ES-I3 (cell line): ENCODE data around the gene FMR1.

Source experiments
- H3K36me3 ChIP-seq: 2 replicates; pipeline ENCODE4 v1.6.1; 2013; ENCODE audit warnings: mild to moderate bottlenecking, low read length, control low read depth, moderate library complexity; ENCODE audit not compliant: insufficient read depth
- H3K4me1 ChIP-seq: 2 replicates; pipeline ENCODE4 v1.6.1; 2013; ENCODE audit warnings: mild to moderate bottlenecking, control low read depth, low read length; ENCODE audit not compliant: insufficient read depth
- H3K9ac ChIP-seq: 2 replicates; pipeline ENCODE4 v1.6.1; 2013; ENCODE audit warnings: low read depth, mild to moderate bottlenecking, low read length, moderate library complexity
- H3K9me3 ChIP-seq: 2 replicates; pipeline ENCODE4 v1.6.1; 2013; ENCODE audit warnings: mild to moderate bottlenecking, low read length, moderate library complexity; ENCODE audit not compliant: control insufficient read depth, insufficient read depth

The FMR1 gene

GRCh38 chrX:147901461-147902126, 10.1 kb upstream of the FMR1 start:
- no peaks in the 10 kb centered on the region; the same call in 1 of the 2 replicates for H3K9me3 ChIP-seq
- H3K4me1 ChIP-seq: peaks cover 27% of the 10 kb centered on the region
- no peak overlapping the region for H3K9ac ChIP-seq
- no peaks in the 10 kb centered on the region for H3K36me3 ChIP-seq

GRCh38 chrX:147902270-147902669, 9.4 kb upstream of the FMR1 start:
- no peaks in the 10 kb centered on the region for H3K36me3 ChIP-seq

GRCh38 chrX:147908106-147908505, 3.6 kb upstream of the FMR1 start:
- Histone ChIP-seq H3K9me3 (no peaks in the 10 kb centered on the region; the same call in 1 of the 2 replicates), H3K36me3 (no peaks in the 10 kb centered on the region), H3K9ac (no peak overlapping the region), H3K4me1 (no peaks in the 10 kb centered on the region)

More at GRCh38 chrX:147902270-147902669, 9.4 kb upstream of the FMR1 start:
- Histone ChIP-seq H3K4me1 (peaks cover 27% of the 10 kb centered on the region), H3K9ac (no peak overlapping the region), H3K9me3 (no peaks in the 10 kb centered on the region; the same call in 1 of the 2 replicates)

GRCh38 chrX:147910607-147911006, 1.1 kb upstream of the FMR1 start:
- Histone ChIP-seq H3K36me3 (no peaks in the 10 kb centered on the region), H3K4me1 (no peaks in the 10 kb centered on the region), H3K9me3 (no peaks in the 10 kb centered on the region; the same call in 1 of the 2 replicates), H3K9ac (no peak overlapping the region; the same call in 1 of the 2 replicates)

GRCh38 chrX:147912093-147912801, 528 bp downstream of the FMR1 start:
- no peaks in the 10 kb centered on the region for H3K9me3 ChIP-seq
- H3K9ac ChIP-seq: peak overlapping the region; percentile 77
- H3K36me3 ChIP-seq: no peaks in the 10 kb centered on the region
- no peaks in the 10 kb centered on the region for H3K4me1 ChIP-seq

GRCh38 chrX:147913570-147913969, 1.9 kb downstream of the FMR1 start:
- Histone ChIP-seq H3K9me3 (no peaks in the 10 kb centered on the region), H3K36me3 (no peaks in the 10 kb centered on the region), H3K9ac (peak overlapping the region; percentile 77; the same call in 1 of the 2 replicates), H3K4me1 (peaks cover 3% of the 10 kb centered on the region; the same call in 1 of the 2 replicates)

- Histone ChIP-seq H3K9ac (no peak overlapping the region), H3K4me1 (peaks cover 9% of the 10 kb centered on the region), H3K36me3 (no peaks in the 10 kb centered on the region), H3K9me3 (no peaks in the 10 kb centered on the region)
These were observed 2.9 kb downstream of the FMR1 start for GRCh38 chrX:147914591-147914990.

- H3K4me1 ChIP-seq: peaks cover 11% of the 10 kb centered on the region
- no peaks in the 10 kb centered on the region; the same call in 1 of the 2 replicates for H3K36me3 ChIP-seq
- H3K9ac ChIP-seq: no peak overlapping the region
- H3K9me3 ChIP-seq: no peaks in the 10 kb centered on the region
These were observed 4.8 kb downstream of the FMR1 start for GRCh38 chrX:147916375-147916968.

- no peaks in the 10 kb centered on the region for H3K9me3 ChIP-seq
- peaks cover 11% of the 10 kb centered on the region for H3K4me1 ChIP-seq
- H3K36me3 ChIP-seq: no peaks in the 10 kb centered on the region; the same call in 1 of the 2 replicates
- H3K9ac ChIP-seq: no peak overlapping the region
These were observed 6.3 kb downstream of the FMR1 start for GRCh38 chrX:147917700-147918695.

GRCh38 chrX:147920161-147920666, 8.5 kb downstream of the FMR1 start:
- Histone ChIP-seq H3K36me3 (no peaks in the 10 kb centered on the region; the same call in 1 of the 2 replicates), H3K9me3 (no peaks in the 10 kb centered on the region), H3K9ac (no peak overlapping the region), H3K4me1 (peaks cover 11% of the 10 kb centered on the region)

GRCh38 chrX:147923605-147924004, 11.9 kb downstream of the FMR1 start:
- no peaks in the 10 kb centered on the region for H3K9me3 ChIP-seq
- H3K36me3 ChIP-seq: no peaks in the 10 kb centered on the region; the same call in 1 of the 2 replicates
- H3K4me1 ChIP-seq: peaks cover 8% of the 10 kb centered on the region; the same call in 1 of the 2 replicates
- H3K9ac ChIP-seq: no peak overlapping the region

- Histone ChIP-seq H3K4me1 (no peaks in the 10 kb centered on the region), H3K9ac (no peak overlapping the region), H3K9me3 (no peaks in the 10 kb centered on the region), H3K36me3 (peaks cover 3% of the 10 kb centered on the region; the same call in 1 of the 2 replicates)
These were observed 15.5 kb downstream of the FMR1 start for GRCh38 chrX:147927256-147927655.

GRCh38 chrX:147933815-147934214, 22.1 kb downstream of the FMR1 start:
- Histone ChIP-seq H3K9ac (no peak overlapping the region), H3K4me1 (no peaks in the 10 kb centered on the region), H3K36me3 (peaks cover 6% of the 10 kb centered on the region), H3K9me3 (no peaks in the 10 kb centered on the region)
